Right renal pelvis (tissue), 4 donors: ENCODE measurements around the gene FMNL1. TPM values are rescaled to one million over a fixed set of nuclear protein-coding genes. Genes with fewer than 3 reads are reported as not detected.

Source experiments
- DNase-seq, 4 donors: peaks; one replicate each; pipeline ENCODE4 v3.0.0-alpha.2; 2013; ENCODE audit warnings: low read depth in 4 of 4, low spot score in 3 of 4, missing footprints in 1 of 4
- polyA plus RNA-seq, 4 donors: library from polyadenylated mRNA; unstranded; fragments of 120-200 nt; gene quantifications; one replicate each; pipeline ENCODE4 v1.2.1, GENCODE V29; 2013; ENCODE audit not compliant: insufficient read length in 4 of 4

The FMNL1 gene
- polyA plus RNA-seq, 4 donors: 5.3 to 8.1 (median 5.9) TPM

- DNase-seq: peak; percentile 82 to 90 (median 87)
Observed at GRCh38 chr17:45277216-45277849, 55.6 kb downstream of the FMNL1 start.

GRCh38 chr17:45277992-45278391, 56.3 kb downstream of the FMNL1 start:
- DNase-seq: no peak

- DNase-seq: no peak
Observed at GRCh38 chr17:45279898-45280297, 58.2 kb downstream of the FMNL1 start.

- no peak for DNase-seq
Observed at GRCh38 chr17:45282683-45283644, 61.3 kb downstream of the FMNL1 start.

- DNase-seq: no peak
Observed at GRCh38 chr17:45283711-45284110, 62.0 kb downstream of the FMNL1 start.

GRCh38 chr17:45284176-45285140, 62.8 kb downstream of the FMNL1 start:
- DNase-seq: no peak

GRCh38 chr17:45286286-45286685, 64.6 kb downstream of the FMNL1 start:
- DNase-seq: no peak

GRCh38 chr17:45287526-45288500, 66.1 kb downstream of the FMNL1 start:
- DNase-seq: no peak

- DNase-seq: no peak
Observed at GRCh38 chr17:45288825-45289224, 67.1 kb downstream of the FMNL1 start.

- DNase-seq: no peak
Observed at GRCh38 chr17:45289301-45290268, 67.9 kb downstream of the FMNL1 start.

GRCh38 chr17:45290269-45290765, 68.6 kb downstream of the FMNL1 start:
- DNase-seq: no peak

- no peak for DNase-seq
Observed at GRCh38 chr17:45291171-45291805, 69.6 kb downstream of the FMNL1 start.

- no peak for DNase-seq
Observed at GRCh38 chr17:45292696-45293412, 71.2 kb downstream of the FMNL1 start.

- DNase-seq: no peak
Observed at GRCh38 chr17:45293413-45294211, 71.9 kb downstream of the FMNL1 start.

- no peak for DNase-seq
Observed at GRCh38 chr17:45294506-45294905, 72.8 kb downstream of the FMNL1 start.
